Stimulated activated memory B cell treated with anti-CD40 and anti-IgM and Interleukin-4, amounts not matched to agents 10 μg/mL and 1 μg/mL and 100 μg/mL, for 72 hours (primary cell): Measurements from ENCODE around the gene POLRMT.
"Not testable (repeated sequence)": the region's sequence is repeated elsewhere in the genome, so short reads cannot be mapped to it uniquely, and the experiment has no call there.

ENCODE experiments used
- ATAC-seq: fragments of 150-1000 bp; cut with Tn5 transposase; 2 replicates; pipeline ENCODE4 v1.10.0; 2021
- H3K27ac Mint-ChIP-seq: one replicate; pipeline ENCODE4 v1.8.0; 2022; ENCODE audit warnings: mild to moderate bottlenecking, mixed read lengths
- H3K27me3 Mint-ChIP-seq: one replicate; pipeline ENCODE4 v1.8.0; 2022; ENCODE audit warnings: mixed read lengths
- H3K36me3 Mint-ChIP-seq: one replicate; pipeline ENCODE4 v1.8.0; 2022; ENCODE audit warnings: mixed read lengths
- H3K4me1 Mint-ChIP-seq: one replicate; pipeline ENCODE4 v1.8.0; 2022; ENCODE audit warnings: mixed read lengths
- H3K4me3 Mint-ChIP-seq: one replicate; pipeline ENCODE4 v1.8.0; 2022; ENCODE audit warnings: mild to moderate bottlenecking, moderate library complexity, mixed read lengths
- H3K9me3 Mint-ChIP-seq: one replicate; pipeline ENCODE4 v1.8.0; 2022; ENCODE audit warnings: mixed read lengths

The POLRMT gene

GRCh38 chr19:616062-616700 is 17.2 kb downstream of the POLRMT start:
- Mint-ChIP-seq H3K27me3 (peaks cover 9% of the 10 kb centered on the region), H3K4me1 (peaks cover 22% of the 10 kb centered on the region), H3K9me3 (no peaks in the 10 kb centered on the region), H3K27ac (no peak overlapping the region), H3K36me3 (peaks cover 49% of the 10 kb centered on the region), H3K4me3 (no peak overlapping the region)
- ATAC-seq = no peak

GRCh38 chr19:615619-616018 is 17.7 kb downstream of the POLRMT start:
- Mint-ChIP-seq H3K36me3 (peaks cover 47% of the 10 kb centered on the region), H3K4me3 (no peak overlapping the region)
- ATAC-seq = no peak

GRCh38 chr19:613732-614567 is 19.4 kb downstream of the POLRMT start:
- ATAC-seq = peak; percentile 14
- Mint-ChIP-seq H3K36me3 (peaks cover 34% of the 10 kb centered on the region), H3K9me3 (no peaks in the 10 kb centered on the region), H3K4me3 (no peak overlapping the region), H3K27ac (no peak overlapping the region), H3K27me3 (peaks cover 9% of the 10 kb centered on the region), H3K4me1 (peaks cover 33% of the 10 kb centered on the region)

More at GRCh38 chr19:615619-616018, 17.7 kb downstream of the POLRMT start:
- peaks cover 27% of the 10 kb centered on the region for H3K4me1 Mint-ChIP-seq
- peaks cover 9% of the 10 kb centered on the region for H3K27me3 Mint-ChIP-seq
- no peak overlapping the region for H3K27ac Mint-ChIP-seq
- no peaks in the 10 kb centered on the region for H3K9me3 Mint-ChIP-seq

- H3K4me3 Mint-ChIP-seq = no peak overlapping the region
- no peaks in the 10 kb centered on the region for H3K9me3 Mint-ChIP-seq
- ATAC-seq = no peak
- H3K27ac Mint-ChIP-seq = no peak overlapping the region
- H3K36me3 Mint-ChIP-seq = peaks cover 24% of the 10 kb centered on the region
- H3K27me3 Mint-ChIP-seq = peaks cover 9% of the 10 kb centered on the region
- H3K4me1 Mint-ChIP-seq = peaks cover 29% of the 10 kb centered on the region
Measured at GRCh38 chr19:612941-613340, 20.4 kb downstream of the POLRMT start.

GRCh38 chr19:611481-611868 is 21.9 kb downstream of the POLRMT start:
- peak overlapping the region; percentile 52 for H3K4me3 Mint-ChIP-seq
- ATAC-seq = no peak
- H3K27ac Mint-ChIP-seq = peak overlapping the region; percentile 76
- peaks cover 9% of the 10 kb centered on the region for H3K27me3 Mint-ChIP-seq
- peaks cover 19% of the 10 kb centered on the region for H3K4me1 Mint-ChIP-seq
- H3K9me3 Mint-ChIP-seq = no peaks in the 10 kb centered on the region
- H3K36me3 Mint-ChIP-seq = peaks cover 13% of the 10 kb centered on the region

- Mint-ChIP-seq H3K4me1 (peaks cover 19% of the 10 kb centered on the region), H3K4me3 (peak overlapping the region; percentile 78), H3K36me3 (peaks cover 13% of the 10 kb centered on the region), H3K27ac (peak overlapping the region; percentile 76), H3K27me3 (peaks cover 9% of the 10 kb centered on the region), H3K9me3 (no peaks in the 10 kb centered on the region)
- ATAC-seq = peak; percentile 70
Measured at GRCh38 chr19:610801-611480, 22.4 kb downstream of the POLRMT start.

- Mint-ChIP-seq H3K27ac (peak overlapping the region; percentile 76), H3K4me3 (peak overlapping the region; percentile 78), H3K36me3 (peaks cover 13% of the 10 kb centered on the region), H3K27me3 (peaks cover 9% of the 10 kb centered on the region), H3K4me1 (peaks cover 19% of the 10 kb centered on the region), H3K9me3 (no peaks in the 10 kb centered on the region)
- peak; percentile 59 for ATAC-seq
Measured at GRCh38 chr19:610071-610800, 23.1 kb downstream of the POLRMT start.

- Mint-ChIP-seq H3K4me1 (peaks cover 19% of the 10 kb centered on the region), H3K9me3 (peaks cover 4% of the 10 kb centered on the region), H3K27me3 (peaks cover 1% of the 10 kb centered on the region), H3K27ac (no peak overlapping the region), H3K36me3 (peaks cover 5% of the 10 kb centered on the region), H3K4me3 (no peak overlapping the region)
- ATAC-seq = no peak
Measured at GRCh38 chr19:609004-609346, 24.4 kb downstream of the POLRMT start.

GRCh38 chr19:608155-609003 is 25.0 kb downstream of the POLRMT start:
- H3K36me3 Mint-ChIP-seq = peaks cover 5% of the 10 kb centered on the region
- no peaks in the 10 kb centered on the region for H3K27me3 Mint-ChIP-seq
- no peak overlapping the region for H3K4me3 Mint-ChIP-seq
- peaks cover 4% of the 10 kb centered on the region for H3K9me3 Mint-ChIP-seq
- no peak for ATAC-seq
- no peak overlapping the region for H3K27ac Mint-ChIP-seq
- H3K4me1 Mint-ChIP-seq = peaks cover 19% of the 10 kb centered on the region

- Mint-ChIP-seq H3K27ac (no peak overlapping the region), H3K27me3 (no peaks in the 10 kb centered on the region), H3K36me3 (no peaks in the 10 kb centered on the region), H3K4me3 (no peak overlapping the region), H3K4me1 (peaks cover 19% of the 10 kb centered on the region), H3K9me3 (peaks cover 6% of the 10 kb centered on the region)
- ATAC-seq = no peak
Measured at GRCh38 chr19:607301-608154, 25.8 kb downstream of the POLRMT start.

- H3K36me3 Mint-ChIP-seq, H3K4me3 Mint-ChIP-seq, H3K27me3 Mint-ChIP-seq, H3K4me1 Mint-ChIP-seq, H3K27ac Mint-ChIP-seq: not testable (repeated sequence)
- ATAC-seq = peak; percentile 14
- peaks cover 15% of the 10 kb centered on the region for H3K9me3 Mint-ChIP-seq
Measured at GRCh38 chr19:605061-605971, 28.0 kb downstream of the POLRMT start.

GRCh38 chr19:604355-604754 is 29.0 kb downstream of the POLRMT start:
- no peaks in the 10 kb centered on the region for H3K4me1 Mint-ChIP-seq
- no peaks in the 10 kb centered on the region for H3K36me3 Mint-ChIP-seq
- H3K4me3 Mint-ChIP-seq = no peak overlapping the region
- H3K27ac Mint-ChIP-seq = no peak overlapping the region
- H3K27me3 Mint-ChIP-seq = no peaks in the 10 kb centered on the region
- peak; percentile 70 for ATAC-seq
- H3K9me3 Mint-ChIP-seq = peaks cover 15% of the 10 kb centered on the region

- not testable (repeated sequence) for H3K27me3 Mint-ChIP-seq, H3K4me1 Mint-ChIP-seq, H3K36me3 Mint-ChIP-seq, H3K27ac Mint-ChIP-seq, H3K4me3 Mint-ChIP-seq, ATAC-seq
- H3K9me3 Mint-ChIP-seq = peaks cover 15% of the 10 kb centered on the region
Measured at GRCh38 chr19:603779-604178, 29.6 kb downstream of the POLRMT start.
